H9 (cell line): ENCODE data around the gene TSPAN18. TPM values are rescaled to one million over a fixed set of nuclear protein-coding genes. Genes with fewer than 3 reads are reported as not detected.

Source experiments
- DNase-seq: peaks from one replicate; pipeline ENCODE4 v3.0.0-alpha.2; 2017
- H2AFZ ChIP-seq: one replicate; pipeline ENCODE4 v1.6.1; 2013; ENCODE audit warnings: mild to moderate bottlenecking, low read length, control low read depth, moderate library complexity
- H2AK5ac ChIP-seq: 2 replicates; pipeline ENCODE4 v1.6.1; 2013; ENCODE audit warnings: low read length, control low read depth, mixed read lengths; ENCODE audit not compliant: insufficient read length
- H2BK120ac ChIP-seq: one replicate; pipeline ENCODE4 v1.6.1; 2013; ENCODE audit warnings: low read depth, mild to moderate bottlenecking, low read length, control low read depth, inconsistent platforms; ENCODE audit not compliant: poor library complexity, severe bottlenecking
- H2BK12ac ChIP-seq: 2 replicates; pipeline ENCODE4 v1.6.1; 2013; ENCODE audit warnings: low read length, control low read depth, mixed read lengths, low read depth; ENCODE audit not compliant: insufficient read length
- H2BK15ac ChIP-seq: 2 replicates; pipeline ENCODE4 v1.6.1; 2013; ENCODE audit warnings: low read depth, low read length, control low read depth
- H2BK20ac ChIP-seq: one replicate; pipeline ENCODE4 v1.6.1; 2013; ENCODE audit warnings: low read depth, mild to moderate bottlenecking, low read length, control low read depth, inconsistent platforms; ENCODE audit not compliant: poor library complexity, severe bottlenecking
- H2BK5ac ChIP-seq: 2 replicates; pipeline ENCODE4 v1.6.1; 2013; ENCODE audit warnings: low read length, control low read depth, mixed read lengths; ENCODE audit not compliant: insufficient read length
- H3K14ac ChIP-seq: 2 replicates; pipeline ENCODE4 v1.6.1; 2013; ENCODE audit warnings: low read length, control low read depth; ENCODE audit not compliant: insufficient read depth
- H3K18ac ChIP-seq: 2 replicates; pipeline ENCODE4 v1.6.1; 2013; ENCODE audit warnings: low read depth, mild to moderate bottlenecking, mixed read lengths, low read length, control low read depth; ENCODE audit not compliant: insufficient read length
- H3K23ac ChIP-seq: 2 replicates; pipeline ENCODE4 v1.6.1; 2013; ENCODE audit warnings: low read length, control low read depth, mixed read lengths, low read depth; ENCODE audit not compliant: insufficient read length
- H3K23me2 ChIP-seq: 2 replicates; pipeline ENCODE4 v1.6.1; 2013; ENCODE audit warnings: low read depth, mild to moderate bottlenecking, mixed read lengths, low read length, control low read depth; ENCODE audit not compliant: insufficient read length, poor library complexity, severe bottlenecking
- H3K27ac ChIP-seq: 2 replicates; pipeline ENCODE4 v1.5.1; 2013; ENCODE audit warnings: low read length, control low read depth, mixed read lengths, low read depth; ENCODE audit not compliant: insufficient read length
- H3K27me3 ChIP-seq: 2 replicates; pipeline ENCODE4 v1.6.1; 2013; ENCODE audit warnings: low read length, control low read depth, inconsistent platforms; ENCODE audit not compliant: insufficient read depth
- H3K4ac ChIP-seq: 2 replicates; pipeline ENCODE4 v1.6.1; 2013; ENCODE audit warnings: low read depth, mild to moderate bottlenecking, control low read depth, inconsistent platforms, low read length, moderate library complexity
- H3K4me1 ChIP-seq: 2 replicates; pipeline ENCODE4 v1.6.1; 2013; ENCODE audit warnings: low read length, control low read depth, inconsistent platforms; ENCODE audit not compliant: insufficient read depth
- H3K4me2 ChIP-seq: 2 replicates; pipeline ENCODE4 v1.6.1; 2013; ENCODE audit warnings: low read length, control low read depth, mixed read lengths; ENCODE audit not compliant: insufficient read length, insufficient read depth
- H3K56ac ChIP-seq: 2 replicates; pipeline ENCODE4 v1.6.1; 2013; ENCODE audit warnings: low read depth, mild to moderate bottlenecking, mixed read lengths, low read length, control low read depth; ENCODE audit not compliant: insufficient read length
- H3K79me1 ChIP-seq: 2 replicates; pipeline ENCODE4 v1.6.1; 2013; ENCODE audit warnings: low read depth, mild to moderate bottlenecking, moderate library complexity, low read length, control low read depth, inconsistent platforms; ENCODE audit not compliant: insufficient read depth, poor library complexity, severe bottlenecking
- H3K79me2 ChIP-seq: 2 replicates; pipeline ENCODE4 v1.6.1; 2013; ENCODE audit warnings: low read length, control low read depth, inconsistent platforms; ENCODE audit not compliant: insufficient read depth
- H3K9ac ChIP-seq: 2 replicates; pipeline ENCODE4 v1.6.1; 2013; ENCODE audit warnings: low read length, control low read depth, mixed read lengths; ENCODE audit not compliant: insufficient read length; ENCODE audit errors: extremely low read depth
- H3K9me3 ChIP-seq: one replicate; pipeline ENCODE4 v1.6.1; 2013; ENCODE audit warnings: low read depth, low read length, inconsistent platforms; ENCODE audit not compliant: control insufficient read depth
- H3T11ph ChIP-seq: one replicate; pipeline ENCODE4 v1.6.1; 2013; ENCODE audit warnings: mild to moderate bottlenecking, low read length, control low read depth, inconsistent platforms
- H4K20me1 ChIP-seq: one replicate; pipeline ENCODE4 v1.6.1; 2013; ENCODE audit not compliant: control insufficient read depth, insufficient read length, insufficient read depth
- H4K5ac ChIP-seq: 2 replicates; pipeline ENCODE4 v1.6.1; 2013; ENCODE audit warnings: low read depth, mild to moderate bottlenecking, mixed read lengths, low read length, control low read depth; ENCODE audit not compliant: insufficient read length
- H4K8ac ChIP-seq: replicated peaks from 2 replicates; pipeline ENCODE4 v1.6.1; 2013; ENCODE audit warnings: low read length, control low read depth, mixed read lengths, low read depth; ENCODE audit not compliant: insufficient read length
- H4K91ac ChIP-seq: 2 replicates; pipeline ENCODE4 v1.6.1; 2013; ENCODE audit warnings: low read depth, mild to moderate bottlenecking, moderate library complexity, mixed read lengths, low read length, control low read depth; ENCODE audit not compliant: insufficient read length
- H3K27ac Mint-ChIP-seq, 3 experiments: 2 replicates in 2 of 3; 3 replicates in 1 of 3; pipeline ENCODE4 v1.8.0; 2020 to 2021; ENCODE audit warnings: mixed read lengths in 3 of 3, mild to moderate bottlenecking in 1 of 3, moderate library complexity in 1 of 3
- H3K27me3 Mint-ChIP-seq: 2 replicates; pipeline ENCODE4 v1.8.0; 2021; ENCODE audit warnings: low read depth, mild to moderate bottlenecking, moderate library complexity, mixed read lengths
- H3K36me3 Mint-ChIP-seq, 3 experiments: 2 replicates in 2 of 3; 3 replicates in 1 of 3; pipeline ENCODE4 v1.8.0; 2020 to 2021; ENCODE audit warnings: low read depth in 3 of 3, mixed read lengths in 3 of 3; ENCODE audit not compliant: insufficient read depth in 1 of 3
- H3K4me1 Mint-ChIP-seq, 2 experiments: 2 replicates each; pipeline ENCODE4 v1.8.0; 2020; ENCODE audit warnings: mixed read lengths in 2 of 2
- H3K4me3 Mint-ChIP-seq, 2 experiments: 2 replicates in 1 of 2; 3 replicates in 1 of 2; pipeline ENCODE4 v1.8.0; 2020 to 2021; ENCODE audit warnings: mild to moderate bottlenecking in 2 of 2, mixed read lengths in 2 of 2, moderate library complexity in 1 of 2
- H3K9me3 Mint-ChIP-seq, 2 experiments: 2 replicates in 1 of 2; 3 replicates in 1 of 2; pipeline ENCODE4 v1.8.0; 2020; ENCODE audit warnings: mild to moderate bottlenecking in 2 of 2, mixed read lengths in 2 of 2, moderate library complexity in 1 of 2
- CTCF ChIP-seq: fragments of 200-600 bp; sonication (generic); conservative IDR thresholded peaks from 3 replicates; pipeline ENCODE4 v1.8.0; 2021; ENCODE audit warnings: antibody characterized with exemption, mild to moderate bottlenecking
- WGBS: extraction: QIAGEN DNeasy Blood & Tissue Kit; methylation state at CpG from one replicate; pipeline ENCODE4 v1.1.7; 2013; ENCODE audit warnings: missing lambda C conversion rate, low lambda C conversion rate, mixed read lengths; ENCODE audit not compliant: insufficient read length; ENCODE audit errors: extremely low coverage; 5-methylcytosine and 5-hydroxymethylcytosine counted together
- total RNA-seq: library from RNA; stranded (reverse); gene quantifications from 2 replicates; pipeline ENCODE4 v1.2.1, GENCODE V29; 2021

Gene TSPAN18
- total RNA-seq, 1 experiment from 2014 or later, result 25.3 TPM

- H2BK15ac ChIP-seq, result no peak overlapping the region
- H3K27me3 ChIP-seq, result no peaks in the 10 kb centered on the region
- peaks cover 34 to 40% of the 10 kb centered on the region in 2 experiments for H3K4me1 Mint-ChIP-seq
- no peak overlapping the region for H4K5ac ChIP-seq
- H3K4ac ChIP-seq, result no peak overlapping the region
- peaks cover 10% of the 10 kb centered on the region; the same call in 1 of the 2 replicates for H3K4me1 ChIP-seq
- no peak overlapping the region for H3K18ac ChIP-seq
- no peak overlapping the region for H3K4me2 ChIP-seq
- H4K8ac ChIP-seq, result no peak overlapping the region
- DNase-seq, result no peak
- TF ChIP-seq CTCF, result no peak
- peaks cover 5% of the 10 kb centered on the region in 2 experiments; a peak in 4 of 5 replicates for H3K9me3 Mint-ChIP-seq
- no peaks in the 10 kb centered on the region for H3K79me1 ChIP-seq
- H2BK20ac ChIP-seq, result no peak overlapping the region
- H3K4me3 Mint-ChIP-seq, result no peak overlapping the region; a peak in 1 of 5 replicates
- no peak overlapping the region for H3K27ac ChIP-seq
- H2BK120ac ChIP-seq, result no peak overlapping the region
- no peak overlapping the region for H2AK5ac ChIP-seq
- no peak overlapping the region for H3K56ac ChIP-seq
- WGBS, result no CpG with 5 or more reads among the region's 1 CpG
- H4K91ac ChIP-seq, result no peak overlapping the region
- no peak overlapping the region for H2AFZ ChIP-seq
- H3K27me3 Mint-ChIP-seq, result peaks cover 1% of the 10 kb centered on the region; the same call in 1 of the 2 replicates
- H3K23ac ChIP-seq, result no peak overlapping the region
- no peak overlapping the region for H3T11ph ChIP-seq
- no peaks in the 10 kb centered on the region for H3K9me3 ChIP-seq
- no peak overlapping the region for H2BK12ac ChIP-seq
- no peak overlapping the region for H3K9ac ChIP-seq
- 0 out of 7 replicates have a peak overlapping the region, but pooled peaks of 1 of the 3 experiments have one; percentile 98 for H3K27ac Mint-ChIP-seq
- H4K20me1 ChIP-seq, result no peaks in the 10 kb centered on the region
- H3K79me2 ChIP-seq, result no peaks in the 10 kb centered on the region
- no peak overlapping the region for H3K14ac ChIP-seq
- H3K23me2 ChIP-seq, result no peaks in the 10 kb centered on the region
- peaks cover 0 to 7% (median 0%) of the 10 kb centered on the region in 3 experiments; a peak in 2 of 7 replicates for H3K36me3 Mint-ChIP-seq
- no peak overlapping the region for H2BK5ac ChIP-seq
Measured at GRCh38 chr11:44978961-44979331, 252.2 kb downstream of the TSPAN18 start.
